Liver (tissue), 9 donors: ENCODE data around the gene NEK1. TPM values are rescaled to one million over a fixed set of nuclear protein-coding genes. Genes with fewer than 3 reads are reported as not detected.
A peak's percentile ranks its signal among the peaks of the same experiment; 100 is the strongest.

Experiments
- DNase-seq: peaks from one replicate; pipeline ENCODE4 v3.0.0-alpha.2; 2017; ENCODE audit warnings: low spot score
- H3K27ac ChIP-seq, 2 donors: one replicate each; pipeline ENCODE4 v1.7.0; 2013; ENCODE audit warnings: inconsistent platforms in 2 of 2, low read length in 2 of 2, control low read depth in 1 of 2, low read depth in 1 of 2, mild to moderate bottlenecking in 1 of 2
- H3K27me3 ChIP-seq, 4 donors: one replicate each; pipeline versions ENCODE4 v1.6.1 to v1.7.0; 2013; ENCODE audit warnings: low read length in 3 of 4, inconsistent platforms in 1 of 4, mild to moderate bottlenecking in 1 of 4, moderate library complexity in 1 of 4; ENCODE audit not compliant: control insufficient read depth in 4 of 4, insufficient read depth in 4 of 4
- H3K36me3 ChIP-seq, 4 donors: one replicate each; pipeline versions ENCODE4 v1.6.1 to v1.7.0; 2013; ENCODE audit warnings: low read length in 3 of 4, mild to moderate bottlenecking in 3 of 4, low read depth in 1 of 4, moderate library complexity in 1 of 4; ENCODE audit not compliant: control insufficient read depth in 4 of 4, insufficient read depth in 3 of 4
- H3K4me1 ChIP-seq, 4 donors: one replicate each; pipeline versions ENCODE4 v1.6.1 to v1.7.0; 2013; ENCODE audit warnings: low read length in 3 of 4, mild to moderate bottlenecking in 3 of 4, moderate library complexity in 1 of 4; ENCODE audit not compliant: control insufficient read depth in 4 of 4, insufficient read depth in 4 of 4
- H3K4me3 ChIP-seq, 3 donors: one replicate each; pipeline versions ENCODE4 v1.6.1 to v1.7.0; 2013; ENCODE audit warnings: low read length in 3 of 3, control low read depth in 1 of 3, low read depth in 1 of 3, mild to moderate bottlenecking in 1 of 3
- H3K9ac ChIP-seq, 2 donors: one replicate each; pipeline ENCODE4 v1.7.0; 2013; ENCODE audit warnings: low read length in 2 of 2, mild to moderate bottlenecking in 2 of 2, moderate library complexity in 2 of 2, control low read depth in 1 of 2, low read depth in 1 of 2
- H3K9me3 ChIP-seq, 4 donors: one replicate each; pipeline versions ENCODE4 v1.6.1 to v1.7.0; 2013; ENCODE audit warnings: low read length in 3 of 4; ENCODE audit not compliant: control insufficient read depth in 4 of 4
- CTCF ChIP-seq: fragments of 150-350 bp; IDR thresholded peaks from 2 replicates; pipeline ENCODE4 v1.5.1; 2017; ENCODE audit warnings: improper control_type of control experiment, low read depth, low read length; ENCODE audit not compliant: missing input control
- HNF4A ChIP-seq, 2 donors: conservative IDR thresholded peaks; 2 replicates each; pipeline ENCODE4 v1.6.1; 2016; ENCODE audit warnings: antibody characterized with exemption in 2 of 2, mild to moderate bottlenecking in 2 of 2
- HNF4G ChIP-seq: IDR thresholded peaks from 2 replicates; pipeline ENCODE4 v1.6.1; 2016; ENCODE audit warnings: antibody characterized with exemption
- RAD21 ChIP-seq, 2 donors: IDR thresholded peaks; 2 replicates each; pipeline ENCODE4 v1.6.1; 2016; ENCODE audit warnings: antibody characterized with exemption in 2 of 2, mild to moderate bottlenecking in 2 of 2
- REST ChIP-seq: IDR thresholded peaks from 2 replicates; pipeline ENCODE4 v1.6.1; 2016; ENCODE audit warnings: antibody characterized with exemption, mild to moderate bottlenecking
- RXRA ChIP-seq, 2 donors: IDR thresholded peaks; 2 replicates each; pipeline ENCODE4 v1.6.1; 2017 to 2018; ENCODE audit warnings: antibody characterized with exemption in 2 of 2, mild to moderate bottlenecking in 1 of 2
- SP1 ChIP-seq: IDR thresholded peaks from 2 replicates; pipeline ENCODE4 v1.6.1; 2018; ENCODE audit warnings: antibody characterized with exemption, mild to moderate bottlenecking
- TAF1 ChIP-seq: conservative IDR thresholded peaks from 2 replicates; pipeline ENCODE4 v1.6.1; 2016; ENCODE audit warnings: antibody characterized with exemption, mild to moderate bottlenecking
- YY1 ChIP-seq: IDR thresholded peaks from 2 replicates; pipeline ENCODE4 v1.6.1; 2016; ENCODE audit warnings: antibody characterized with exemption, mild to moderate bottlenecking
- ZBTB33 ChIP-seq: IDR thresholded peaks from 2 replicates; pipeline ENCODE4 v1.6.1; 2016; ENCODE audit warnings: antibody characterized with exemption
- WGBS: extraction: QIAGEN DNeasy Blood & Tissue Kit; methylation state at CpG from one replicate; pipeline ENCODE4 v1.1.7; 2013; 5-methylcytosine and 5-hydroxymethylcytosine counted together
- polyA plus RNA-seq, 2 donors: library from polyadenylated mRNA; stranded (reverse) in 1 of 2; unstranded in 1 of 2; fragments of 200-250 nt in 1 of 2; fragments of >200 nt in 1 of 2; fragmentation: Nextera tagmentation in 1 of 2; extraction: Ambion mirVana in 1 of 2; gene quantifications; one replicate each; pipeline versions ENCODE4 v1.2.1 to v1.2.3, GENCODE V29; 2013 to 2015
- total RNA-seq, 2 donors: library from RNA; depleted of rRNA; stranded (reverse); fragments of >200 nt; gene quantifications; one replicate each; pipeline ENCODE4 v1.2.3, GENCODE V29; 2014
- donor health status: healthy.
- donor health status: healthy.
- donor health status: healthy.
- donor health status: healthy.
- donor health status: healthy.

NEK1 gene
- total and polyA plus RNA-seq, 4 donors = 1.8 to 10.2 (median 5.3) TPM

GRCh38 chr4:169492436-169493163 lies 119.8 kb downstream of the NEK1 start:
- Histone ChIP-seq H3K4me3 (no peak overlapping the region), H3K9me3 (no peaks in the 10 kb centered on the region), H3K36me3 (no peaks in the 10 kb centered on the region), H3K27me3 (no peaks in the 10 kb centered on the region), H3K27ac (no peak overlapping the region), H3K9ac (no peak overlapping the region), H3K4me1 (no peaks in the 10 kb centered on the region)
- no peak for DNase-seq
- TF ChIP-seq HNF4G = no peak
- TF ChIP-seq REST = no peak
- peak; percentile 82 to 90 for TF ChIP-seq RAD21 (IDR thresholded peaks at IDR 0.05)
- no peak for TF ChIP-seq RXRA (IDR thresholded peaks at IDR 0.05)
- TF ChIP-seq CTCF = peak; percentile 87
- TF ChIP-seq HNF4A (conservative IDR thresholded peaks at IDR 0.05) = no peak
- TF ChIP-seq SP1 = no peak
- WGBS = 67% methylated on average over 10 of the region's 10 CpGs

- Histone ChIP-seq H3K36me3 (no peaks in the 10 kb centered on the region), H3K27me3 (no peaks in the 10 kb centered on the region), H3K4me3 (no peak overlapping the region), H3K9ac (no peak overlapping the region), H3K27ac (no peak overlapping the region), H3K4me1 (no peaks in the 10 kb centered on the region), H3K9me3 (no peaks in the 10 kb centered on the region)
- 97% methylated on average over 1 of the region's 1 CpG for WGBS
- no peak for DNase-seq
- no peak for TF ChIP-seq ZBTB33
- no peak for TF ChIP-seq YY1
- no peak for TF ChIP-seq TAF1
- no peak for TF ChIP-seq HNF4A (conservative IDR thresholded peaks at IDR 0.05)
These were observed 121.2 kb downstream of the NEK1 start for GRCh38 chr4:169491211-169491610.
